Transverse colon (tissue), 4 donors: Measurements from ENCODE around the gene GRIA3. TPM values are rescaled to one million over a fixed set of nuclear protein-coding genes. Genes with fewer than 3 reads are reported as not detected.
A peak's percentile ranks its signal among the peaks of the same experiment; 100 is the strongest.

Experiments used
- DNase-seq: peaks from one replicate; pipeline ENCODE4 v3.0.0-alpha.2; 2019
- H3K27ac ChIP-seq, 4 donors: fragments of 200-600 bp; sonication (generic); 2 replicates each; pipeline ENCODE4 v1.5.1; 2016 to 2018; ENCODE audit warnings: inconsistent platforms in 4 of 4
- H3K27me3 ChIP-seq: fragments of 200-600 bp; sonication (generic); 2 replicates; pipeline ENCODE4 v1.5.1; 2017; ENCODE audit warnings: inconsistent platforms
- H3K36me3 ChIP-seq, 4 donors: fragments of 200-600 bp; sonication (generic); 2 replicates each; pipeline ENCODE4 v1.5.1; 2017 to 2019; ENCODE audit warnings: inconsistent platforms in 4 of 4
- H3K4me1 ChIP-seq, 4 donors: fragments of 200-600 bp; sonication (generic); 2 replicates each; pipeline ENCODE4 v1.5.1; 2017 to 2020; ENCODE audit warnings: inconsistent platforms in 4 of 4
- H3K4me3 ChIP-seq, 4 donors: fragments of 200-600 bp; sonication (generic); 1 replicate in 1 of 4; 2 replicates in 3 of 4; pipeline versions ENCODE4 v1.5.1 to v1.6.1; 2017 to 2019; ENCODE audit warnings: inconsistent platforms in 4 of 4
- H3K9me3 ChIP-seq, 2 donors: fragments of 200-600 bp; sonication (generic); 2 replicates each; pipeline ENCODE4 v1.5.1; 2017 to 2019; ENCODE audit warnings: inconsistent platforms in 2 of 2
- CTCF ChIP-seq, 5 experiments: fragments of 200-600 bp in 3 of 5; fragments of 450-650 bp in 2 of 5; sonication (generic) in 3 of 5; IDR thresholded peaks; 1 replicate in 2 of 5; 2 replicates in 3 of 5; pipeline ENCODE4 v1.5.1; 2016 to 2017; ENCODE audit warnings: antibody characterized with exemption in 5 of 5, inconsistent platforms in 3 of 5, mild to moderate bottlenecking in 2 of 5, moderate library complexity in 1 of 5
- EP300 ChIP-seq: sonication (generic); formaldehyde crosslinking; IDR thresholded peaks from one replicate; pipeline ENCODE4 v1.6.1; 2017; ENCODE audit warnings: antibody characterized with exemption, low read depth
- POLR2A ChIP-seq: fragments of 450-650 bp; IDR thresholded peaks from one replicate; pipeline ENCODE4 v1.6.1; 2016; ENCODE audit warnings: antibody characterized with exemption, mild to moderate bottlenecking, moderate library complexity
- POLR2AphosphoS5 ChIP-seq, 3 donors: sonication (generic); formaldehyde crosslinking; IDR thresholded peaks; one replicate each; pipeline ENCODE4 v1.6.1; 2016; ENCODE audit warnings: antibody characterized with exemption in 3 of 3
- WGBS, 2 donors: methylation state at CpG; one replicate each; pipeline ENCODE4 v1.1.5; 2018; ENCODE audit warnings: low coverage in 1 of 2; 5-methylcytosine and 5-hydroxymethylcytosine counted together
- in situ Hi-C, 4 donors: fragments of 200-750 bp; cut with MboI; loops; one replicate each; pipeline versions ENCODE4 v1.15.0 to v1.15.1; 2017; ENCODE audit warnings: low sequenced_read_pairs in 3 of 4, low pct_ligation_motif_present in 1 of 4, low pct_unique_long_range_greater_than_20kb in 1 of 4
- intact Hi-C: fragments of 100-400 bp; cut with DNase I; formaldehyde crosslinking; loops from one replicate; pipeline ENCODE4 v1.15.1; 2023; ENCODE audit warnings: low total_unique reads
- total RNA-seq, 4 donors: library from RNA; depleted of rRNA; stranded (reverse); fragments of >200 nt; gene quantifications; one replicate each; pipeline ENCODE4 v1.1.0, GENCODE V29; 2016

Gene GRIA3
- total RNA-seq, 4 donors from 2014 or later: 0.40 to 1.1 (median 0.68) TPM; not detected in 1

DNA sequence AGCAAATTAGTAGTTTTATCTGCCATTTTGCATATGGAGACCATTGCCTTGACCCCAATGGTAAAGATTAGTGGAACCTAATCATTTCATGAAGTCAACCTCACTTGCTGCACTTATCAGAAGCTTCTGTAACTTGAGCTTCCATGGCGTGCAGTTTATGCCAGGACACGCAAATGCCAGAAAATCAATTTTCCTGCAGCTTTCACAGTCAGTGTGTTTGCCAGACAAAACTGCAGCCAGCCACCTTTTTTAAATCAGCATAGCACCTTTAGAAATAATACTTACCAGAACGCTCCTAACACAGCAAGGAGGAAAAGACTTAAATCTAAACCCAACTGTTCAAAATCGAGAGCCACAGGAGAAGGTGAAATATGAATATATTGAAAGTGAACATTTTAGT, 265.3 kb downstream of the GRIA3 start:
- intact Hi-C loops: no loop called here
- H3K4me3 ChIP-seq: no peak overlapping the region
- DNase-seq: no peak
- TF ChIP-seq CTCF (IDR thresholded peaks at IDR 0.05) (no peak), EP300 (no peak), POLR2A (no peak), POLR2AphosphoS5 (IDR thresholded peaks at IDR 0.05) (no peak)
- in situ Hi-C loops: no loop called here
- H3K27ac ChIP-seq: no peak overlapping the region
- 81% methylated on average over 4 of the region's 4 CpGs; no CpG with 5 or more reads in 1 of the 2 donors for WGBS, 2 donors
- H3K9me3 ChIP-seq: no peaks in the 10 kb centered on the region
- H3K4me1 ChIP-seq: no peaks in the 10 kb centered on the region
- no peaks in the 10 kb centered on the region for H3K27me3 ChIP-seq
- H3K36me3 ChIP-seq: no peaks in the 10 kb centered on the region

DNA sequence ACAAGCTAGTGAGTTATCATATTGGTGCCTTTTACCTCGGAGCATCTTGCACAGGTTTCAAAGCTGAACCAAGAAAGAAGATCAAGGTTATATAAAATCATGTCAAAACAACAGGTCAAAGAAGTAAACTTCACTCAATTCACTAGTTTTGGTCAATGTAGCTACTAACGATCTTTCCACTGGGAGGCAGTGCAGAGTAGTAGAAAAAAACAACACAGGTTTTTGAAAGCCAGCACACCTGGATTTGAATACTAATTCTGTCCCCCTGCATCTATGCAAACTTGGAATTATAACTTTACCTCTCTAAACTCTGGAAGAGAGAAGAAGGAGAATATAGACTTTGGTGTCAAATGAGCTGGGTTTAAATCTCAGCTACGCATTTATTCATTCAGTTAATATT, 266.1 kb downstream of the GRIA3 start:
- H3K4me3 ChIP-seq: no peak overlapping the region
- DNase-seq: no peak
- TF ChIP-seq POLR2A: no peak
- TF ChIP-seq EP300: no peak
- TF ChIP-seq CTCF (IDR thresholded peaks at IDR 0.05): peak in 3 of 5 experiments; percentile 11 to 34 (median 27)
- H3K4me1 ChIP-seq: no peaks in the 10 kb centered on the region
- in situ Hi-C loops (no loop called here), intact Hi-C loops (no loop called here)
- H3K9me3 ChIP-seq: no peaks in the 10 kb centered on the region
- no peaks in the 10 kb centered on the region for H3K27me3 ChIP-seq
- H3K36me3 ChIP-seq: no peaks in the 10 kb centered on the region
- WGBS, 2 donors: 40 to 41% methylated on average over 1 to 3 of the region's 3 CpGs
- H3K27ac ChIP-seq: no peak overlapping the region

- no peak overlapping the region for H3K27ac ChIP-seq
Observed at GRCh38 chrX:123454712-123455431, 270.8 kb downstream of the GRIA3 start.

GRCh38 chrX:123455693-123456092, 271.6 kb downstream of the GRIA3 start:
- intact Hi-C loops: no loop called here
- in situ Hi-C loops: no loop called here
- Histone ChIP-seq H3K36me3 (no peaks in the 10 kb centered on the region), H3K9me3 (no peaks in the 10 kb centered on the region), H3K4me3 (no peak overlapping the region), H3K27ac (no peak overlapping the region), H3K4me1 (no peaks in the 10 kb centered on the region), H3K27me3 (no peaks in the 10 kb centered on the region)
- TF ChIP-seq POLR2A: no peak
- no peak for TF ChIP-seq CTCF (IDR thresholded peaks at IDR 0.05)
- no peak for TF ChIP-seq EP300
- TF ChIP-seq POLR2AphosphoS5 (IDR thresholded peaks at IDR 0.05): no peak
- 61% methylated on average over 1 of the region's 1 CpG; no CpG with 5 or more reads in 1 of the 2 donors for WGBS, 2 donors
- no peak for DNase-seq

More at GRCh38 chrX:123454712-123455431, 270.8 kb downstream of the GRIA3 start:
- intact Hi-C loops (no loop called here), in situ Hi-C loops (no loop called here)
- no peaks in the 10 kb centered on the region for H3K36me3 ChIP-seq
- TF ChIP-seq POLR2A (no peak), CTCF (IDR thresholded peaks at IDR 0.05) (no peak), POLR2AphosphoS5 (IDR thresholded peaks at IDR 0.05) (no peak), EP300 (no peak)
- no peak for DNase-seq
- no peaks in the 10 kb centered on the region for H3K4me1 ChIP-seq
- 75 to 83% methylated on average over 1 of the region's 1 CpG for WGBS, 2 donors
- no peaks in the 10 kb centered on the region for H3K9me3 ChIP-seq
- no peaks in the 10 kb centered on the region for H3K27me3 ChIP-seq
- H3K4me3 ChIP-seq: no peak overlapping the region
